Measurements from ENCODE around the gene GDF7. TPM values are rescaled to one million over a fixed set of nuclear protein-coding genes. Genes with fewer than 3 reads are reported as not detected.

The GDF7 gene
- total RNA-seq, 1 donor from 2014 or later, result 0.04 TPM

DNA sequence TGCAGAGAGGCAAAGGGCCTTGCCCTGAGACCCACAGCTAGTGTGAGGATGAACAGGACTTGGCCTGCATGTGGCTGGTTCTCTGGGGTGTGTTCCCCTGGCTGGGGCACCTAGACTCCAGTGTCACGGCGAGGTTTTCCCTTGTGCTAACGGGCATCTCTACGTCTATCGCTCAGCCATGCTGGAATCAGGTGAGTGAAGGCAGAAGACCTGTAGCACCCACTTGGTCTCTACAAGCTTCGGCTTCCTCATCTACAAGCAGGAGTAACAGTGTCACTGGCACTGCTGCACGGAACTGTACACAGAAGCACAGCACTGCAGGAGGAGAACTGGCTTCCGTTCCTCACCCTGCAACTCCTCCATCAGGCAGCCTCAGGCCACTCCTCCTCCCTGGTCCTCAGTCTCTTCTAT lies 46.7 kb upstream of the GDF7 start:
- no peak for DNase-seq (ENCODE audit: low read depth)
- TF ChIP-seq, protein P1, sequence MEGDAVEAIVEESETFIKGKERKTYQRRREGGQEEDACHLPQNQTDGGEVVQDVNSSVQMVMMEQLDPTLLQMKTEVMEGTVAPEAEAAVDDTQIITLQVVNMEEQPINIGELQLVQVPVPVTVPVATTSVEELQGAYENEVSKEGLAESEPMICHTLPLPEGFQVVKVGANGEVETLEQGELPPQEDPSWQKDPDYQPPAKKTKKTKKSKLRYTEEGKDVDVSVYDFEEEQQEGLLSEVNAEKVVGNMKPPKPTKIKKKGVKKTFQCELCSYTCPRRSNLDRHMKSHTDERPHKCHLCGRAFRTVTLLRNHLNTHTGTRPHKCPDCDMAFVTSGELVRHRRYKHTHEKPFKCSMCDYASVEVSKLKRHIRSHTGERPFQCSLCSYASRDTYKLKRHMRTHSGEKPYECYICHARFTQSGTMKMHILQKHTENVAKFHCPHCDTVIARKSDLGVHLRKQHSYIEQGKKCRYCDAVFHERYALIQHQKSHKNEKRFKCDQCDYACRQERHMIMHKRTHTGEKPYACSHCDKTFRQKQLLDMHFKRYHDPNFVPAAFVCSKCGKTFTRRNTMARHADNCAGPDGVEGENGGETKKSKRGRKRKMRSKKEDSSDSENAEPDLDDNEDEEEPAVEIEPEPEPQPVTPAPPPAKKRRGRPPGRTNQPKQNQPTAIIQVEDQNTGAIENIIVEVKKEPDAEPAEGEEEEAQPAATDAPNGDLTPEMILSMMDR (IDR thresholded peaks at IDR 0.05; ENCODE audit: insufficient read depth, low read length, poor library complexity, severe bottlenecking), result no peak
- Histone ChIP-seq H3K36me3 (ENCODE audit: control insufficient read depth, insufficient read depth, low read length) (peaks cover 2% of the 10 kb centered on the region), H3K27me3 (ENCODE audit: control insufficient read depth, insufficient read depth, low read length) (no peaks in the 10 kb centered on the region), H3K4me3 (ENCODE audit: low read depth, low read length) (no peak overlapping the region)

DNA sequence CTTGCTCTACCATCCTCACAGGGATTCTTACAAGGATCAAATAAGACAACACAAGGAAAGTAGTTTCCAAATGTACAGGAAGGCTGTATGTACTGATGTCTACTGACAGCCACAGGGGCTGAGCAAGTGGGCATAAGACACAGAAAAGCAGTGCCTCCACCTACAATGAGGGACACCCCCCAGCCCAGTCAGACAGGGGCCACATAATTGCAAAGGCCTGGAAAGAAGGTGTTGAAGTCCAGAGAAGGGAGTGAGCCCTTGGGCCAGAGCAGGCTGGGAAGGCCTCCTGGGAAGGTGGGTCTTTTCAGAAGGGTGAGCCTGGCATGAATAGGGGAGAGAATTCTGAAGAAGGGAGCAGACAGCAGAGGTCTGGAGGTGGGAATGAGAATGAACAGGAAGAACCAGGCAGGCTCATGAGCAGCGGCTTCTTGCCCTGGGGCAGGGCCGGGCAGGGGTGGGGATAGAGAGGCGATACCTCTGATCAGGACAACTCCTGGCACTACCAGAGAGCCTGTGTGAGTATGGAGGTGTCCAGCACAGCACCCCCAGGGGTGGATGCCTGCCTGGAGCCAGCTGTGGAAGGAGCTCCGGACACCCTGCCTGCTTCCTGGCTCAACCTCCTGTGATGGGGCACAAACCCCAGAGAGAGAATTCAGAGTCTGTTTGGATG lies 46.1 kb upstream of the GDF7 start:
- H3K36me3 ChIP-seq (ENCODE audit: control insufficient read depth, insufficient read depth, low read length), result peaks cover 2% of the 10 kb centered on the region
- no peaks in the 10 kb centered on the region for H3K27me3 ChIP-seq (ENCODE audit: control insufficient read depth, insufficient read depth, low read length)
- TF ChIP-seq, protein P1 (IDR thresholded peaks at IDR 0.05; ENCODE audit: insufficient read depth, low read length, poor library complexity, severe bottlenecking), result no peak
- H3K4me3 ChIP-seq (ENCODE audit: low read depth, low read length), result no peak overlapping the region
- DNase-seq (ENCODE audit: low read depth), result no peak

GRCh38 chr2:20621366-20622295 lies 45.3 kb upstream of the GDF7 start:
- Histone ChIP-seq H3K36me3 (ENCODE audit: control insufficient read depth, insufficient read depth, low read length) (peaks cover 2% of the 10 kb centered on the region), H3K27me3 (ENCODE audit: control insufficient read depth, insufficient read depth, low read length) (no peaks in the 10 kb centered on the region), H3K4me3 (ENCODE audit: low read depth, low read length) (no peak overlapping the region)
- no peak for DNase-seq (ENCODE audit: low read depth)
- TF ChIP-seq, protein P1 (IDR thresholded peaks at IDR 0.05; ENCODE audit: insufficient read depth, low read length, poor library complexity, severe bottlenecking), result no peak

- Histone ChIP-seq H3K27me3 (ENCODE audit: control insufficient read depth, insufficient read depth, low read length) (no peaks in the 10 kb centered on the region), H3K36me3 (ENCODE audit: control insufficient read depth, insufficient read depth, low read length) (peaks cover 2% of the 10 kb centered on the region), H3K4me3 (ENCODE audit: low read depth, low read length) (no peak overlapping the region)
- DNase-seq (ENCODE audit: low read depth), result no peak
- TF ChIP-seq, protein P1 (IDR thresholded peaks at IDR 0.05; ENCODE audit: insufficient read depth, low read length, poor library complexity, severe bottlenecking), result no peak
Measured at GRCh38 chr2:20622296-20622686, 44.7 kb upstream of the GDF7 start.

DNA sequence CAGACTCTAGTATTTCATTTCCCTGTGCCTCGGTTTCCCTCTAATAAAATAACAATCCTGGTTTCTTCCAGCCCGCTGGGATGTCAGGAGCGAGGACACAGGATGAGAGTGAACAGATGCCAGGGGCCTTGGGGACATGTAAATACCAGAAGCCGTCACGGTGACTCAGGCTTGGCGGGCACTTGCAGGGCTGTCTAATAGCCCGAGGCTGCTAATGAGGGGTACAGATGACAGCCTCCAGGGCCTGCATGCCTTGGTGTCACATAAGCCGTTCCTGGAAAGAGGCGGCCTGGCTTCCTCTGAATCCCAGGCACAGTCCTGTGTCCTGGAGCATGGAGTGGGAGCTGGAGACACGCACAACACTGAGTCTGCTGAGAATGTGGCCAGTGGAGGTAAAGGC lies 44.2 kb upstream of the GDF7 start:
- H3K4me3 ChIP-seq (ENCODE audit: low read depth, low read length), result no peak overlapping the region
- DNase-seq (ENCODE audit: low read depth), result no peak
- no peaks in the 10 kb centered on the region for H3K27me3 ChIP-seq (ENCODE audit: control insufficient read depth, insufficient read depth, low read length)
- TF ChIP-seq, protein P1 (IDR thresholded peaks at IDR 0.05; ENCODE audit: insufficient read depth, low read length, poor library complexity, severe bottlenecking), result no peak
- peaks cover 2% of the 10 kb centered on the region for H3K36me3 ChIP-seq (ENCODE audit: control insufficient read depth, insufficient read depth, low read length)
